H4 (cell line): Measurements from ENCODE around the gene CHST15. TPM values are rescaled to one million over a fixed set of nuclear protein-coding genes. Genes with fewer than 3 reads are reported as not detected.
A peak's percentile ranks its signal among the peaks of the same experiment; 100 is the strongest.
"Not testable (repeated sequence)": the region's sequence is repeated elsewhere in the genome, so short reads cannot be mapped to it uniquely, and the experiment has no call there.

ENCODE experiments used
- DNase-seq: peaks from one replicate; pipeline ENCODE4 v3.0.0-alpha.2; 2015; ENCODE audit warnings: low spot score
- total RNA-seq: library from RNA; depleted of rRNA; stranded (reverse); fragments of >200 nt; shearing (Covaris generic); gene quantifications from 2 replicates; pipeline ENCODE4 v1.2.3, GENCODE V29; 2014

Gene CHST15
- total RNA-seq, 1 experiment from 2014 or later, result 4.0 TPM

GRCh38 chr10:124045276-124045675, 48.1 kb downstream of the CHST15 start:
- no peak for DNase-seq

DNA sequence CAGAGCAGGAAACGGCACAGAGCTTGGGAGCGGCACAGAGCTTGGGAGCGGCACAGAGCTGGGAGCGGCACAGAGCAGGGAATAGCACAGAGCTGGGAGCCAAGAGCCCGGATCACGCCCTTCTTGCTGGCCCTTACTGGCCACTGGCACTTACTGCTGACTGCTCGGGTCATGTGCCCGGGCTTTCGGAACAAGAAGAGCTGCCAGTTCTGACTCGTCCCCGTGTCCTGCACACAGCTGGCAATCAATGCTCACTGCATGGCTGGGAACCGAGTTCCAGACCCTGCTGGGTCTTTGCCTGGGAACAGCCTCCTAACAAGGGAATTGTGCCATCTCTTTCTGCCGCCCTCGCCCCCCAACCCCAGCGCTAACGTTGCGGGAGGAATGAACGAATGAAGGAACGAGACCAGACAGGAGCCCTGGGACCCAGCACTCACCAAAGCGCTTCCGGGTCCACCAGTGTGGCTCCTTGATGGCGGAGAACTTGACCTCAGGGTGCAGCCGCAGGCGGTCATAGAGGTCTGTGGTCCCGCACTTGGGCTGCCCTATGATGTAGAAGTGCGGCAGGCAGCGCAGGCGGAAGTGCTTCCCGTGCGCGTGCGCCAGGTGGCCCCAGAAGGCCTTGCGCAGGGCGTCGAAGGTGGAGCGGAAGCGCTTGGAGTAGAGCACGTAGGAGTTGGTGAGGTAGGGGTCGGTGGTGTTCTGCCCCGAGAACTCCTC, 49.1 kb downstream of the CHST15 start:
- no peak for DNase-seq

DNA sequence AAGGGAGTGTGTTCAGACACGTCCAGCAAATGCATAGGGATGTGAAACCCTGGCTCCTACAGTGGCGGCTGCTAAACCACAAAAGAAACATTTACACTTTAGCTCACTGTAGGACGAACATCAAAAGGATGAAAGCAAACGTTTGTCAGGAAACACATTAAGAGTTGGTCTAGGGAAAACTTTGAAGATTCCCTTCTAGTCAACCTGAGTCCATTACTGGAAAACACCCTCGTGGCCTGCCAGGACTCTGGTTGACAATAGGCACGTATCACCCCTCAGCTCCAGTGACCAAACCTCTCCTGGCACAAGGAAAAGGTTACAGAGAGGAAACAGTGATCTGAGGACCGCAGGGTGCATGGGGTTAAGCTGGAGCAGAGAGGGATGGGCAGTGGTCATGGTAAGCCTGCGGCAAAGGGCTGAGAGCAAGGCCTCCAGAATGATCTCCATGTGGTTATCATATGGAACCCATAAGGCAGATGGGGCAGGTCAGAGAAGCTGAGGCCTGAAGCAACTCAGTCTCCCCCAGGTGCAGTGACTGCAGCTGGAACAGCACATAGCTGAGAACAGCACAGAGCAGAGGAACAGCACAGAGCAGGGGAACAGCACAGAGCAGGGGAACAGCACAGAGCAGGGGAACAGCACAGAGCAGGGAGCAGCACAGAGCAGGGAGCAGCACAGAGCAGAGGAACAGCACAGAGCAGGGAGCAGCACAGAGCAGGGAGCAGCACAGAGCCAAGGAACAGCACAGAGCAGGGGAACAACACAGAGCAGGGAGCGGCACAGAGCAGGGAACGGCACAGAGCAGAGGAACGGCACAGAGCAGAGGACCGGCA, 49.9 kb downstream of the CHST15 start:
- no peak for DNase-seq

- no peak for DNase-seq
Measured at GRCh38 chr10:124042656-124043309, 50.6 kb downstream of the CHST15 start.

DNA sequence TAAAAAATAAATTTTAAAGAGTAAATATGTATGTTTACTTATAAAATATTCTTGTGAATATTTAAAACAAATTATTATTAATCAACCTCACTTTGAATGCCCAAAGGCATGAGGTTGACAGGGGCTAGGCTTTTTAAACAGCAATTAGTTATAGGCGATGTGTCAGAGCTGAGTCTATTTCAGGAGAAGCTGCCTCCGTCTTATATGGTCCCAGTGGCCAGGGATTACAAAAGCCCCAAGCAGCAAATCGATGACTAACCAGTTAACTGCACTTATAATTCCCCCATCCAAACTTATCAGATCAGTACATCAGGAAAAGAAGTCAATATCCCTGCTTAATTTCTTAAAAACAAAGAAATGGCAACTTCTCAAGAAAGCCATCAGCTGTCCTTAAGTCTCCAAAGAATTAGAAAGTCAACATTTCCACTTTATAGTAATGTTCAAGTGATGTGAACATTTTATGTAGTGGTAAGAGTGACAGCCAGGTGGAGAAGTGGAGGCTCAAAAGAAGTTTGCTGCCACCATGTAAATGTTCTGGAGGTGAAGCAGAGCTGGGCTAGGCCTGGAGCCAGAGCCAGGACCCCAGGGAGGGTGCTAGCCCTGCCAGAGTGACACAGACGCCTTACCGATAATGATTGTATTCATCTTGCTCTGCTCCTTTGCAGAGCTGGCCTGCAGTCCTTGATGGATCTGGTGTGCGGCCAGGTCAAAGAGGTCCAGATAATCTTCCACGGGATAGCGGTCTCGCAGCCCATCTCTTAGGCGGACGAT, 51.5 kb downstream of the CHST15 start:
- no peak for DNase-seq

- no peak for DNase-seq
Measured at GRCh38 chr10:124040451-124041188, 52.8 kb downstream of the CHST15 start.

GRCh38 chr10:124039483-124040013, 53.9 kb downstream of the CHST15 start:
- DNase-seq, result no peak

DNA sequence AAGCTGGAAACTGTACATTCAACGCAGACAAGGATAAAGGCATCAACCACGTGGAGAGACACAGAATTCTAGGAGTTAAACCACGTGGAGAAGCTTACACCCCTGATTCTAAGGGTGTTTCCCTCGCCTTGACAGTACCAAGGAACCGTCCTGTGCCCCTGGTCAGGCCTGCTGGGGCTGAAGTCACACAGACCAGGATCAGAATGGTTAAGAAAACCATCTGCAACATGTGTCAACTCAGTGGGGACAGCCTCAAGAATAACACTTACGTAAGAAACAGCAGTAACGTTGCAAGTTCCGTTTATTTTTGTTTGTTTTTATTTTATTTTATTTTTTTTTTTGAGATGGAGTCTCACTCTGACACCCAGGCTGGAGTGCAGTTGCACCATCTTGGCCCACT, 55.6 kb downstream of the CHST15 start:
- no peak for DNase-seq

- DNase-seq, result no peak
Measured at GRCh38 chr10:124037286-124037685, 56.1 kb downstream of the CHST15 start.

DNA sequence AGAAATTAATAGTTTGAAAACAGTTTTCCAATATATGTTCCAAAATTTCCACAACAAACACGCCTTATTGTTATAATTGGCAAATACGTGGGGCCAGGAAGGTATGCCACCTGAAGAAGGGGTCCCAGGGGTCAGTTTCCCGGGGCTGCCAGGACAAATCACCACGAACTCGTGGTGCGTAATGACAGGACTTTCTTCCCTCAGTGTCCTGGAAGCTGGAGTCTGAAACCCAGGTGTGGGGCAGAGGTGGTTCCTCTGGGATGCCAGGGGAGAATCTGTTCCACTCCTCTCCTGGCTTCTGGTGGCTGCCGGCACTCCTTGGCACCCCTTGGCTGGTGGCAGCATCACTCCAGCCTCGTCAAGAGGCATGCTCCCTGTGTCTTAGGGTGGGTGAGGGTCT, 56.7 kb downstream of the CHST15 start:
- no peak for DNase-seq

DNA sequence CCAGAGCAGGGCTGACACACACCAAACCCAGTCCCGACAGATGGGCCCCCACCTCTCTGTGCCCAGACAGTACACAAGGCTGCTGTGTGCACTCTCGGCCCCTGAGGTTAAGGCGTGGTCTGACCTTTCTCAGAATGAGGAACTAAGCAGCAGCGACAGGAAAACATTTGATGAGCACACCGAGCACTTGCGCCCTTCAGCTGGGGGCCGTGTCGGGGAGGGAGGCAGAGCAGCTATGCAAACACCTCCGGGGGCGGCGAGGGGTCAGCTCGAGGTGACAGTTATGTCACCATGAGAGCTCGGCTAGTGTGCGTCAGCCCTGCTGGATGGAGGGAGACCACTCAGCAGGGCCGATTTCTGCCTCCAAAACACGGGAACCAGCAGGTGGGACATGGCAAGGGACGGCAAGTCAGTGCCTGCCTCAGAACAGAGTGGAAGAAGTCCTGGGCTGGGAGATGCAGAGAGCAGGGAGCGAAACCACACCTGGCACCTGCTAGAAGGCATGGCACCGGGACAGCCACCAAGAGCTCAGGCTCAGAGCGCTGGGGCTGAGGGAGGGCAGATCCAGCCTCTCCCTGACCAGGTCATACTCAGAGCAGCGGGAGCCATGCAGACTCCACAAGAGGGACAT, 57.4 kb downstream of the CHST15 start:
- no peak for DNase-seq

GRCh38 chr10:124035306-124035927, 58.0 kb downstream of the CHST15 start:
- DNase-seq, result no peak

DNA sequence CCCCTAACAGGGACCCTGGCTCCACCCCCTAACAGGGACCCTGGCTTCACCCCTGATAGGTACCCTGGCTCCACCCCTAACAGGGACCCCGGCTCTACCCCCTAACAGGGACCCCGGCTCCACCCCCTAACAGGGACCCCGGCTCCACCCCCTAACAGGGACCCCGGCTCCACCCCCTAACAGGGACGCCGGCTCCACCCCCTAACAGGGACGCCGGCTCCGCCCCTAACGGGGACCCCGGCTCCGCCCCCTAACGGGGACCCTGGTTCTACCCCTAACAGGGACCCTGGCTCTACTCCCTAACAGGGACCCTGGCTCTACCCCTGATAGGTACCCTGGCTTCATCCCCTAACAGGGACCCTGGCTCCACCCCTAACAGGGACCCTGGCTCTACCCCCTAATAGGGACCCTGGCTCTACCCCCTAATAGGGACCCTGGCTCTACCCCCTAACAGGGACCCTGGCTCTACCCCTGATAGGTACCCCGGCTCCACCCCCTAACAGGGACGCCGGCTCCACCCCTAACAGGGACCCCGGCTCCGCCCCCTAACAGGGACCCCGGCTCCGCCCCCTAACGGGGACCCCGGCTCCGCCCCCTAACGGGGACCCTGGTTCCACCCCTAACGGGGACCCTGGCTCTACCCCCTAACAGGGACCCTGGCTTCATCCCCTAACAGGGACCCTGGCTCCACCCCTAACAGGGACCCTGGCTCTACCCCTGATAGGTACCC, 58.7 kb downstream of the CHST15 start:
- DNase-seq, result not testable (repeated sequence)

DNA sequence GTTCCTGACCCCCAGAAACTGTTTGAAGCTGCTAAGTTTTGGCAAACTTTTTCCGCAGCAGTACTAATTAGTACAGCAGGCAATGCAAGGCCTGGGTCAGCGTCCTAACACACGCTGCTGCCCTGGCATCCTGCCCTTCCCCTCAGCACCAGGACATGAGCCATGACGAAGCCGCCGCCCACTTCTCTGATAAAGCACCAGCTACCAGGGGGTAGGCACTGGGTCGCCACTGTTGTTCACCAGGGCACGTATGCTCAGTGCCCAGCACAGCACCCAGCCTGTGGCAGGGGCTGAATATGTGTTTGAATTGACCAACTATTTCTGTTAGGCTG, 59.5 kb downstream of the CHST15 start:
- no peak for DNase-seq

DNA sequence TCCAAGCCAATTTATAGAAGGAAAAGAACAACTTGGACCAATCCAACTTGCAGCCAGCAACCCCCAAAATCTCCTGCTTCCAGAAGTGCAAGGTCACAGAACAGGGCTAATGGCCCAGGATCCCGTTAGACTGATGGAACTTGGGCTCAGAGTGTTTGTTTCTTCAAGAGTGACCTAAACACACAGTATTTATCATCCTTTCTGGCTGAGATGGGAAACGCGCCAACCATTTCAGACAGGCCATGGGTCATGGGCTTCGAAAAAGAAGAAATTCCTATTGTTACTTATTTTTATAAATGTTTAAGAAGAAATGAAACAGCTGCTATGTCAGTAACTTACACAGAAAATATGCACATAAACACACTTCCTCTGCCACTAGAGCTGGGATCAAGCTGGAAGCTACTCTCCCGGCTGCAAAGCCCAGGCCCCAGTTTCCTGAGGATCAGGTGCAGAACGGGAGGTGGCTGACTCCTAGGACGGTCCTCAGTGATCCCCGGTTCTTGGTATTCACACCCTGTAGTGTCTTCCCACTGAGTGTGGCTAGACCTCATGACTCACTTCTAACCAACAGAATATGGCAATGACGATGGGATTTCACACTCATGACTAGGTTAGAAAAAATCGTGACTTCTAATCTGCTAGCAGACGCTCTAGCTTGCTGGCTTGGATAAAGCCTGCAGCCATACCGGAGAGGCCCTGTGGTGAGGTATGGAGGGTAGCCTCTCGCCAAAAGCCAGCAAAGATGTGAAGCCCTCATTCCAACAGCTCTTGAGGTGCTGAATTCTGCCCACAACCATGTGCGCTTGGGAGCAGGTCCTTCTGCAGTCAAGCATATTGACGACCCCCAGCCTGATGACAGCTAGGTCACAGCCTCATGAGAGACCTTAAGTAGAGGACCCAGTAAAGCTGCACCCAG, 60.2 kb downstream of the CHST15 start:
- DNase-seq, result peak; percentile 35

DNA sequence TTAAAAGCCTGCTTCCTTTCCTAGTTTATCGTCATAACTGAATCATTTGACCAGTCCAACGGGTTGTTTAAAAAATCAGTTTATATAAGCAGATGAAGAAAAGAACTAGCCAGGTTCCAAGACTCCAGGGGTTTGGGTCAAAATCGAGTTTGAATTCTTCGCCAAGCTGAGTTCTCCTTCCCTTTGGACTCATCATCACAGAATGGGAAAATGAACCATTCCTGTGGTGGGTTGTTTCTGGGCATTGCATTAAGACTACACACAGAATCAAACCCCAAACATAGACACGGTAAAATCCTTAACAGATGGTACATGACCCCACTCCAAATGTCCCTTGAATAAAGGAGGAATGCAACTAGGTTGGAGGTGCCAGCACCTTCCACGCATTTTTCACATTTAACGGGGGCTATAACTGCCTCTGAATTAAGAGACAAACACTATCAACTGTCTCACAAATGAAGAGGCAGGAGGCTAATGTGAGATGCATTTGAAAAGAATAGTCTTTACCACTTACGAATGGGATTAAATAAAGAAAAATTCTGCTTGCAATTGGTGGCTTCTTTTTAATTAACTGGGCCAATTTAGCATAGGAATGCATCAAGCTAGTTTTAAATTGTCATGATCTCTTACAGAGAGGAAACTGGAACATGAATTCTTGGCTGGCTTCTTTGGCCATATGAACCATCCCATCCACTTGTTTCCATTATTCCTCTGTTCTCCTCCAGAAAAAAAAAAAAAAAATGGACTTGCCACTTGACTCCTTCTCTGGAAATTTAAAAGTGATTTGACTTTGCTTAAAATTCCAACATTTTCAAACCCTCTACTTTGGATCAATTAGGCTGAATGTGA, 61.1 kb downstream of the CHST15 start:
- no peak for DNase-seq

GRCh38 chr10:124030492-124031110, 62.8 kb downstream of the CHST15 start:
- DNase-seq, result no peak
